ENCODE results near the gene PPP2R5B.
A peak's percentile ranks its signal among the peaks of the same experiment; 100 is the strongest.
"Not testable (repeated sequence)": the region's sequence is repeated elsewhere in the genome, so short reads cannot be mapped to it uniquely, and the experiment has no call there.

The PPP2R5B gene

GRCh38 chr11:64931290-64931689, 6.8 kb downstream of the PPP2R5B start:
- no peak for DNase-seq

- no peak for DNase-seq
Observed at GRCh38 chr11:64932324-64932723, 7.8 kb downstream of the PPP2R5B start.

GRCh38 chr11:64933213-64933934, 8.9 kb downstream of the PPP2R5B start:
- DNase-seq = no peak

- DNase-seq = no peak
Observed at GRCh38 chr11:64933935-64934681, 9.6 kb downstream of the PPP2R5B start.

GRCh38 chr11:64934682-64935358, 10.3 kb downstream of the PPP2R5B start:
- DNase-seq = no peak

- no peak for DNase-seq
Observed at GRCh38 chr11:64935359-64936081, 11.0 kb downstream of the PPP2R5B start, which contains the start of gene GPHA2. Gene GPHA2, minus strand, starts transcription at chr11:64935893. Its CDS starts 433 bp downstream, at chr11:64935460.

GRCh38 chr11:64936539-64936938, 12.1 kb downstream of the PPP2R5B start:
- DNase-seq = no peak

GRCh38 chr11:64947208-64947814, 22.8 kb downstream of the PPP2R5B start:
- DNase-seq = no peak

GRCh38 chr11:64951529-64951928, 27.0 kb downstream of the PPP2R5B start:
- DNase-seq = no peak

- no peak for DNase-seq
Observed at GRCh38 chr11:64954201-64954600, 29.7 kb downstream of the PPP2R5B start.

- no peak for DNase-seq
Observed at GRCh38 chr11:64959498-64959897, 35.0 kb downstream of the PPP2R5B start.

GRCh38 chr11:64960719-64961118, 36.2 kb downstream of the PPP2R5B start:
- no peak for DNase-seq

GRCh38 chr11:64963072-64963631, 38.7 kb downstream of the PPP2R5B start:
- DNase-seq = no peak

- DNase-seq = no peak
Observed at GRCh38 chr11:64967375-64967774, 42.9 kb downstream of the PPP2R5B start.

- no peak for DNase-seq
Observed at GRCh38 chr11:64969209-64969608, 44.7 kb downstream of the PPP2R5B start.

GRCh38 chr11:64970731-64971151, 46.3 kb downstream of the PPP2R5B start:
- DNase-seq = peak; percentile 22 to 39

- DNase-seq = peak; percentile 88 to 90
Observed at GRCh38 chr11:64971421-64972233, 47.1 kb downstream of the PPP2R5B start, which contains the start of gene MAJIN. Gene MAJIN, minus strand, starts transcription at chr11:64972108. Its CDS starts 12,703 bp downstream, at chr11:64959405.

- no peak for DNase-seq
Observed at GRCh38 chr11:64974124-64974523, 49.6 kb downstream of the PPP2R5B start.

GRCh38 chr11:64976651-64977050, 52.2 kb downstream of the PPP2R5B start:
- DNase-seq = no peak

GRCh38 chr11:64983339-64983738, 58.9 kb downstream of the PPP2R5B start:
- DNase-seq = not testable (repeated sequence)
